ENCODE data around the gene OBSL1.

- TF ChIP-seq POLR2A (IDR thresholded peaks at IDR 0.05; ENCODE audit: low read depth), result no peak
- no peak for TF ChIP-seq CTCF (IDR thresholded peaks at IDR 0.05)
- TF ChIP-seq EP300 (IDR thresholded peaks at IDR 0.05), result no peak
- no peak for TF ChIP-seq POLR2AphosphoS5 (IDR thresholded peaks at IDR 0.05)
These were observed 9.9 kb downstream of the OBSL1 start for GRCh38 chr2:219561179-219562048.
